ACC112 (cell line): Measurements from ENCODE around the gene WDR1.
A peak's percentile ranks its signal among the peaks of the same experiment; 100 is the strongest.

Experiments
- H2AFZ ChIP-seq: fragments of 200-600 bp; sonication (generic); one replicate; pipeline ENCODE4 v1.6.0; 2017; ENCODE audit warnings: antibody characterized with exemption, low read length; ENCODE audit not compliant: unreplicated experiment
- H3K27ac ChIP-seq: fragments of 200-600 bp; sonication (generic); 2 replicates; pipeline ENCODE4 v1.5.1; 2014; ENCODE audit warnings: low read depth, mild to moderate bottlenecking, antibody characterized with exemption, low read length, moderate library complexity
- H3K27me3 ChIP-seq: fragments of 200-600 bp; sonication (generic); 2 replicates; pipeline ENCODE4 v1.6.1; 2014; ENCODE audit warnings: mild to moderate bottlenecking, antibody characterized with exemption, low read length, moderate library complexity, mixed read lengths; ENCODE audit not compliant: insufficient read depth
- H3K36me3 ChIP-seq: fragments of 200-600 bp; sonication (generic); 2 replicates; pipeline ENCODE4 v1.6.1; 2016; ENCODE audit warnings: mild to moderate bottlenecking, antibody characterized with exemption, low read length, moderate library complexity, mixed read lengths; ENCODE audit not compliant: insufficient read depth
- H3K4me1 ChIP-seq: fragments of 200-600 bp; sonication (generic); one replicate; pipeline ENCODE4 v1.6.1; 2016; ENCODE audit warnings: low read length, mixed read lengths; ENCODE audit not compliant: insufficient read depth, unreplicated experiment, control insufficient read depth
- H3K4me3 ChIP-seq: fragments of 200-600 bp; sonication (generic); 2 replicates; pipeline ENCODE4 v1.5.1; 2014; ENCODE audit warnings: mild to moderate bottlenecking, low read depth, low read length
- H3K79me2 ChIP-seq: fragments of 200-600 bp; sonication (generic); one replicate; pipeline ENCODE4 v1.6.0; 2016; ENCODE audit warnings: low read length; ENCODE audit not compliant: control insufficient read depth, unreplicated experiment, insufficient read depth

WDR1 gene

DNA sequence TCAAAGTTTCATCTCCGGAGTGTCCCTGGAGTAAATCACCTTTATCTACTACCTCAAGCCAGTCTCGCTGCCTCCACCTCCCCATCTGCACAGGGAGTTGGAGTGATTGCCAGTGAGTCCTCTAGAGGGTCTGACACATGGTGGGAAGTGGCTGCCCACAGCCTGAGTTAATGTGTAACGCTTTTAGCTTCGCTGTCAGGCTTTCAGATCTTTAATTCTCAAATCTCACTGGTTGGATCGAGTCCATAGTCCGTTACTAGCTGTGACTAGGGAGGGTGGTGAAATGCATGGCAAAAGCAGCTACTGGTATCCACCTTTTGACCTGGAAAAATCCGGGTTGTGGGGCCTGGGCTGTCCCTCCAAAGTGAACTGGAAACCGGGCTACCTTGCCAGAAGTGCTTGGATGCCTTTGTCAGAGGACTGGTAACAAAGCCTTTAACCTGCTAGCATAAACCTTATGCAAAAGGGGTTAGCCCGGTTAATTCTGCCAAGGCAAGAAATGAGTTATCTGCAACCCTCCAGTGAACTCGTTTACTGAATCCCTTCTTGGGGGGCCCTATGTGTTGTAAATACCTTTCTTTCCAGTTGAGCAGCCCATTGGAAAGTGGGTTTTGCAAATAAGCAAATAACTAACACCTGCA lies 5.1 kb upstream of the WDR1 start:
- no peaks in the 10 kb centered on the region for H3K36me3 ChIP-seq
- no peak overlapping the region for H3K4me3 ChIP-seq
- peaks cover 23% of the 10 kb centered on the region for H3K4me1 ChIP-seq
- H3K79me2 ChIP-seq, result peaks cover 5% of the 10 kb centered on the region
- H3K27me3 ChIP-seq, result no peaks in the 10 kb centered on the region
- no peak overlapping the region for H3K27ac ChIP-seq
- no peak overlapping the region for H2AFZ ChIP-seq

DNA sequence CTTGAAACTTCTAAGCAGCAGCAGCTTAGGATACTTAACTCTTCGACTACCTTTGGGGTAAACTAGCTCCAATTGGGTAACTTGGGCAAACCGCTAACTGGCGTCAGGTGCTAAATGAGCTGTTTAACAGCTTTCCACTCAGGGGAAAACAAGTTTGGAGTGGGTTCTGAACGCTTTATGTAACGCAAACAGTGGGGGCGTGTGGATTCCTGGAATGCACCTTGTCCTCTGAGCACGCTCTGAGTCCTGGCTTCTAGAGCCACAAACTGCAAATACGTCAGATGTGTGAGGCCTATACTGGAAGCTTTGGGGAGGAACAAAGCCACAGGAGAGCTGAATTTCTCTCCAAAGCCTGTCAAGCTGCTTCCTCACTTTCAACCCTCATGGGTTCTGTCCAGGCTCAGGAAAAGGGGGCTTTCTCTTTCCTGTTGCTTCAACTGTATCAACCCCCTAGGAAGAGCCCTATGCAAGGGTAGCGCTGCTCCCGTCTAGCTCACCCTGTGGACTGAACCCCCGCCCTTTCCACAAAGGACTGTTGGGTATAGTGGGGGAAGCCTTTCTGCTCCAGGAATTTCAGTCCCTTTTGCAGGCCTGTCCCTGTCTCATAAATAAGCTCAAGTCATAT lies 4.5 kb upstream of the WDR1 start:
- H3K27ac ChIP-seq, result no peak overlapping the region
- H3K36me3 ChIP-seq, result no peaks in the 10 kb centered on the region
- H3K79me2 ChIP-seq, result peaks cover 9% of the 10 kb centered on the region
- no peak overlapping the region for H2AFZ ChIP-seq
- no peaks in the 10 kb centered on the region for H3K27me3 ChIP-seq
- no peak overlapping the region for H3K4me3 ChIP-seq
- peaks cover 23% of the 10 kb centered on the region for H3K4me1 ChIP-seq

DNA sequence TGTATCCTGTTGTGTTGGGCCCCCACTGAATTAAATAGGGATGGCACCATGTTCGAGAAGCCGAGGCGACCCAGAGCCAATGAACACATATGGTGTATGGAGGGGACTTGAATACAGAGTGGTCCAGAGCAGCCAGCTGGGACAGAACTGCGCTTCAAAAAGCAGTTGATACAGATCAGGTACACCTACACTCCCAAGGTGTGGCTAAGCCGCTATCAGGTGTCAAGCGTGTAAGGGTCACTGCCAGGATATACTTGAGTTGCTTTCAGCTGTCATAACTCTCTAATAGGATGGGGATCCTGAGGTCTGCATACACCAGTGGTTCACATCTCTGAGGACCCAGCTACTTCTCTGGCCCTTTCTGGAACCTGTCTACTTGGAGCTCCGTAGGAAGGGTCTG lies 3.2 kb upstream of the WDR1 start:
- H3K4me3 ChIP-seq, result no peak overlapping the region

DNA sequence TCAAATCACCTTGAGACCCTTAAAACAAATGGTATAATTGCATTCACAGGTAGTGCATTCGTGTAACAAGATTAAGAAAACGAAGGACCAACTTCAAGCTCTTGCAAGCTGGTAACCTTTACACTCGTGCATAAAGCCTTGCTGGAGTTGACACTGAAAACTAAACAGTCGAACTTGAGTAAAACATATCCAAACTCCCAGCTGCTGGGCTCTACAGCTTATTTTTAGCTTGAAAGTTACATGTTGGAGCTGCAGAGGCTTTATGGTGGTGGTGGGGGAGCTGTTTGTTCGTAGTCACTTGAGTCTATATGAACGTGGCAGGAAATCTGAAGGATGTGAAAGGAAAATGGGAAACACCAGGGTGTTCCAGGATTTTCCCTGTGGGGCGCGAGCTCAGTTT lies 2.7 kb upstream of the WDR1 start:
- H3K79me2 ChIP-seq, result peaks cover 27% of the 10 kb centered on the region
- H3K4me3 ChIP-seq, result no peak overlapping the region
- no peaks in the 10 kb centered on the region for H3K27me3 ChIP-seq
- H3K4me1 ChIP-seq, result peaks cover 32% of the 10 kb centered on the region
- H2AFZ ChIP-seq, result no peak overlapping the region
- H3K27ac ChIP-seq, result no peak overlapping the region
- peaks cover 15% of the 10 kb centered on the region; the same call in 1 of the 2 replicates for H3K36me3 ChIP-seq

More for the DNA sequence above, 3.2 kb upstream of the WDR1 start:
- Histone ChIP-seq H3K79me2 (peaks cover 22% of the 10 kb centered on the region), H3K27me3 (no peaks in the 10 kb centered on the region), H2AFZ (no peak overlapping the region), H3K36me3 (peaks cover 10% of the 10 kb centered on the region; the same call in 1 of the 2 replicates), H3K4me1 (peaks cover 27% of the 10 kb centered on the region), H3K27ac (no peak overlapping the region)

DNA sequence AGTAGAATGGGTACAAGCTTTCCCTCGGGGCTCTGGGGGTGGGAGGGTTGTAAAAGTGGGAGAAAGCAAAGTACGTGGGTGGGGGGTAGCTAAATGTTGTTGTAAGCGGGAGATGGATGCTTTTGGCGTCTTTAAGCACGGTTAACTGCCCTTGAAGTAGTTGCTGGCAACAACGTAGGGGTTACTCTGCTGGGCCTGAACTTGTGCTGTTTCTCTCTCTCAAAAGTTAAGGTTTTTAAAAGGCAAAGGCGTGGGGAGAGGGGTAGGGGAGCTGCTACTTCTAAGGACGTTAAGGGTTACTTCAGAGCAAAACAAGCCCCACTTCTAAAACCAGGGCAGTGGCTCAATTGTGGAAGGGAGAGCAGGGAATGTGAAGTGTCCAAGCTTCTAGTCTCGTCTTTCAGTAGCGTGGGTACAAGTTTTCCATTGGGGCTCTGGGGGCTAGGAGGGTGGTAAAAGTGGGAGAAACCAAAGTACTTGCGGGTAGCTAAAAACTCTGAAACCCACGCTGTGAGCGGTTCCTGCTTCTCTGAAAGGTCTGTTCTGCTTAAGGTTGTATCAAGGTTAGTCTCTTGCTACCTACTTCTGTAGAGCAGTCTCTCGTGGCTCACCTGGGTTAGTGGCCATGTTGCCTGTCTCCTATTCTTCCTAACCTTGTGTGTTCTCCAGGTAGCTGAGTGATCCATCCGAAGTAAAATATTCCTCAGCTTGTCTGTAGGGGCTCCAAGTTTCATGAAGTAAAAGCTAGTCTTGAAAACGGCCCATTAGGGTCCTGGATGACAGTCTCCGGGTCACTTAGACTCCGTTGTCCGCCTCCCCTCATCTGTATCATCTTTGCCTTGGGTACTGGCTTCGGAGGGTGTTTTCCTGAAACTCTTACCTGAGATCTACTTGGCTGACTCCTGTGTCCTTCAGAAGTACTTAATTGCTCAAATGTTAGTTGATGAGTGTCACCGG lies 1.7 kb upstream of the WDR1 start:
- peaks cover 31% of the 10 kb centered on the region for H3K4me1 ChIP-seq
- H3K4me3 ChIP-seq, result peak overlapping the region; percentile 83
- H3K36me3 ChIP-seq, result peaks cover 24% of the 10 kb centered on the region; the same call in 1 of the 2 replicates
- H3K27ac ChIP-seq, result peak overlapping the region; percentile 75
- H3K79me2 ChIP-seq, result peaks cover 37% of the 10 kb centered on the region
- H2AFZ ChIP-seq, result no peak overlapping the region
- no peaks in the 10 kb centered on the region for H3K27me3 ChIP-seq

DNA sequence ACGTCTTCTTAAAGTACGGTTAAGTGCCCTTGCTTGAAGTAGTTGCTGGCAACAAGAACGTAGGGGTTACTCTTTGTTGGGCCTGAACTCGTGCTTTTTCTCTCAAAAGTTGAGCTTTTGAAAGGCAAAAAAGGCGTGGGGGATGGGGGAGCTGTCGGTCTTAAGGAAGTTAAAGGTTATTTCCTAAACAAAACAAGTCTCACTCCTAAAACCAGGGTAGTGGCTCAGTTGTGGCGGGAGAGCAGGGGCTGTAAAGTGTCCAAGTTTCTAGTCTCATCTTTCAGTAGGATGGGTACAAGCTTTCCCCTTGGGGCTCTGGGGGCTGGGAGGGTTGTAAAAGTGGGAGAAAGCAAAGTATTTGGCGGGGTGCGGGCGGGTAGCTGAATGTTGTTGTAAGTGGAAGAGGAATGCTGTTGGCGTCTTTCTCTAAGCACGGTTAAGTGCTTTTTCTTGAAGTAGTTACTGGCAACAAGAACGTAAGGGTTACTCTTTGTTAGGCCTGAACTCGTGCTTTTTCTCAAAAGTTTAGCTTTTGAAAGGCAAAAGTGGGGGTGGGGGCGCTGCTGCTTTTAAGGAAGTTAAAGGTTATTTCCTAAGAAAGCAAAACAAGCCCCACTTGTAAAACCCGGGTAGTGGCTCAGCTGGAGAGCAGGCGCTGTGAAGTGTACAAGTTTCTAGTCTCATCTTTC lies 904 bp upstream of the WDR1 start:
- H3K4me3 ChIP-seq, result peak overlapping the region; percentile 83
- H3K36me3 ChIP-seq, result peaks cover 33% of the 10 kb centered on the region
- H3K27ac ChIP-seq, result peak overlapping the region; percentile 75
- no peaks in the 10 kb centered on the region for H3K27me3 ChIP-seq
- peaks cover 35% of the 10 kb centered on the region for H3K4me1 ChIP-seq
- H3K79me2 ChIP-seq, result peaks cover 45% of the 10 kb centered on the region
- peak overlapping the region; percentile 16 for H2AFZ ChIP-seq

DNA sequence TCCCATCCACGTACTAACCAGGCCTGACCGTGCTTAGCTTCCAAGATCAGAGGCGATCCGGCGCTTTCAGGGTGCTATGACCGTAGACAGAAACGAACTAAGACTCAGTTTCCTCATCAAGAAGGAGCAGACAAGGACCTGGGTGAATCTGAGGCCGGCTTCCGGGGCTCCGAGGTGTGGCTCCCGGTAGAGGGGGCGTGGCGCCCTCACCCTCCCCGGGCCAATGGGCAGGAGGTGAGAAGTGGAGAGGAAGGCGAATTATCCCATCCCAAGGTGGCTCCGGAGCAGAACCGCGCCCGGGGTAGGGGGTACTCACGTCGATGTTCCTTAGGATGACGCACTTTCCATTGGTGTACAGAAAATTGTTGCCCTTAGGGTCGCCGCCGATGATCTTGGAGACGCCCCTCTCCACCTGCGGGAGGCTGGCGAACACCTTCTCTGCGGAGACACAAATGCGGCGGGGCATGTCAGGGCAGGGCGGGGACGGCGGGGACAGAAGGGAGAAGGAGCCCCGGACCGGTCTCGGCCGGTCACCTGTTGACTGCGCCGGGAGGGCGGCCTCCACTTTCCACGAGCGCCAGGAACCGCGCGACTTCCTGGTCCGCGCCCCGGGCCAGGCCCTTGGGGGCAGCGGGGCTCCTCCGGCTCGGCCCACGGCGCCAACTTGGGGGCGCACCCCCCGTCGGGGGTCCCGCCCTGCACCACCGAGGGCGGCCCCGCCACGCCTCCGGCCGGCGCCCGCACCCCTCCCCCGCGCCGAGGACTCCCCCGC lies 616 bp downstream of the WDR1 start:
- Histone ChIP-seq H3K4me1 (peaks cover 50% of the 10 kb centered on the region), H3K4me3 (peak overlapping the region; percentile 91), H3K36me3 (peaks cover 42% of the 10 kb centered on the region), H2AFZ (no peak overlapping the region), H3K27ac (peak overlapping the region; percentile 83), H3K27me3 (no peaks in the 10 kb centered on the region), H3K79me2 (peaks cover 60% of the 10 kb centered on the region)

DNA sequence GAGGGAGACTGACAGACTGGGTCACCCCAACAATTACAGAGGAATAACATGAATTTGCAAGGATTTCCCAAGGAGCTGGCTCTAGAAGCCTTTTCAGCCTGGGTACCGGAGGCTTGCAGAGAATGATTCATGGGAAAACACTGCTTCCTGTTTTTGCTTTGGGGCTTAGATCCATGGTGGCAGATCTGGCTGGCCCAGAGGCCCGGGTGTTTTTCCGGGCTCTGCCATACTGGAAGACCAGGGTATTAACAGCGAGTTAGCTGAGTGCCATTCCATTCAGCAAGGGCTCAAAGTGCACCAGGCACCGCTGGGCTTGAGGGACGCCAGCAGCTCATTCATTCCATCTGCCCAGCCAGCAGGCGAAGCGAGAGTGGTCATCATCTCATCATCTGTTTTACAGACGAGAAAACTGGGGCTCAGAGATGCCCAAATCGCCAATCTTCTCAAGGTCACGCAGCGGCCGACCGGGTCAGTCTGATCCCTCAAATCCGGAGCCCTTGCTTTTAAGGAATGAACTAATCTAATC lies 1.3 kb downstream of the WDR1 start:
- Histone ChIP-seq H3K79me2 (peaks cover 67% of the 10 kb centered on the region), H3K4me3 (peak overlapping the region; percentile 91), H3K27me3 (no peaks in the 10 kb centered on the region), H2AFZ (no peak overlapping the region), H3K27ac (peak overlapping the region; percentile 83), H3K36me3 (peaks cover 42% of the 10 kb centered on the region), H3K4me1 (peaks cover 51% of the 10 kb centered on the region)

DNA sequence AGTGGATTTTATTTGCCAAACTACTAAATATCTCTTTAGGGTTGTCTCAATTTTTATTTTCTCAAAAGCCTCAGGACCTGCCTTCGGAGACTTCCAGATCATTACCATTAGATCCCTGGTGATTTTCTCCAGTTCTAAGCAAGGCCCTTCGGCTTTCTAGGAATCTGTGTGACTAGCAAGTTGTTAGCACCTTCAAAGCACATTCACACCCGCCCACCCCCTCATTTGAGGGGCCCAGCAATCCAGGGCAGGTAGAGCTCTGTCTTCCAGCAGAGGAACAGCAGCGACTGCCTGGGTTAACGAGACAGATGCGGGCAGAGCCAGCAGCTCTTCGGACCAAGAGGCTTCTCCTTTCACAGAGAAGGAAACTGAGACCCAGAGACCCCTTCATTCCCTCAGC lies 2.0 kb downstream of the WDR1 start:
- peak overlapping the region; percentile 91 for H3K4me3 ChIP-seq
- no peaks in the 10 kb centered on the region for H3K27me3 ChIP-seq
- peaks cover 54% of the 10 kb centered on the region for H3K4me1 ChIP-seq
- H3K79me2 ChIP-seq, result peaks cover 74% of the 10 kb centered on the region
- H3K36me3 ChIP-seq, result peaks cover 42% of the 10 kb centered on the region
- H2AFZ ChIP-seq, result no peak overlapping the region
- H3K27ac ChIP-seq, result peak overlapping the region; percentile 83
